GM19193 (cell line): ENCODE measurements around the gene OSBPL2.

Experiments
- POLR2A ChIP-seq: IDR thresholded peaks from 4 replicates; pipeline ENCODE4 v1.6.1; 2011; ENCODE audit not compliant: insufficient read depth, insufficient read length; ENCODE audit errors: extremely low read depth

The OSBPL2 gene

DNA sequence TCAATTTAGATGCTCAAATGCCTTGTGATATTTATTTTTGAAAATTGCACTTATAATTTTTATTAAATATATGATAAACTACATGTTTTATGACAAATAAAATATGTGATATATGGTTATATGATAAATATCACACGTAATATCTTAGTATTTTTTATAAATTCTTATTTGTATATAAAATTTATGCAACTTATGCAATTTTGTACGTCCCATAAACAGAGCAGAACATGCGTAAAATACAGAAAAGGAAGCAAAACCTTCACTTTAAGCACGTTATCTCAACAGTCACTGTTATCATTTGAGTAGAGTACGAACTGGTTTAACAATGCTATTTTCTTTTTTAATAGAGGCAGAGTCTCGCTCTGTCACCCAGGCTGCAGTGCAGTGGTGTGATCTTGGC is 48.8 kb downstream of the OSBPL2 start:
- TF ChIP-seq POLR2A = no peak

DNA sequence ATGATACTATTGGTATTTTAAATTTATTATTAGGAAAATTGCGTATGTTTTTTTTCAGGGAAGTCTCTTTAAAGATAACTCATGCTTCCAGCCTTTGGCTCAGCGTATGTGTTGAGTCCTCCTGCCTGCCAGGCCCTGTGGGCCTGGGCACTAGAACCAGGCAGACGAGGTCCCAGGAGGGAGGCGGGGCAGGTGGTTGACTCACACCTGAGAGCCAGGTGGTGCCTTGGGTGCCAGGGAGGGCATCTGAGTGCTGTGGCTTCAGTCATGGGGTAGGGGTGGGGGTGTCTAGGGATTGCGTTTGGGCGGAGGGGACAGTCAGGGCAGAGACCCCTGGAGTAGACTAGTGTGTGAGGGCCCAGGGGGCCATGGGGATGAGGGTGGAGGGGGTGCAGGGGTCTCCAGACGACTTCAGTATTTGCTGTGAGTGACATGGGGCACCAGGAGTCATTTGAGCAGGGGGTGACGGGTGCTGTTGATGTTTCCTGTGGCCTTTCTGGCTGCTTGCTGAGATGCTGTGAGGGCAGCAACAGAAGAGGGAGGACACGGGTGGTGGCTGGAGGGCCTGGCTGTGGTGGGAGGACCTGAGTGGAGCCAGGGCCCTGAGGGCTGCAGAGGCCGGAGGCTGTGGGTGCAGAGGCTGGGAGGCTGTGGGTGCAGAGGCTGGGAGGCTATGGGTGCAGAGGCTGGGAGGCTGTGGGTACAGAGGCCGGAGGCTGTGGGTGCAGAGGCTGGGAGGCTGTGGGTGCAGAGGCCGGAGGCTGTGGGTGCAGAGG is 49.6 kb downstream of the OSBPL2 start:
- TF ChIP-seq POLR2A = no peak

DNA sequence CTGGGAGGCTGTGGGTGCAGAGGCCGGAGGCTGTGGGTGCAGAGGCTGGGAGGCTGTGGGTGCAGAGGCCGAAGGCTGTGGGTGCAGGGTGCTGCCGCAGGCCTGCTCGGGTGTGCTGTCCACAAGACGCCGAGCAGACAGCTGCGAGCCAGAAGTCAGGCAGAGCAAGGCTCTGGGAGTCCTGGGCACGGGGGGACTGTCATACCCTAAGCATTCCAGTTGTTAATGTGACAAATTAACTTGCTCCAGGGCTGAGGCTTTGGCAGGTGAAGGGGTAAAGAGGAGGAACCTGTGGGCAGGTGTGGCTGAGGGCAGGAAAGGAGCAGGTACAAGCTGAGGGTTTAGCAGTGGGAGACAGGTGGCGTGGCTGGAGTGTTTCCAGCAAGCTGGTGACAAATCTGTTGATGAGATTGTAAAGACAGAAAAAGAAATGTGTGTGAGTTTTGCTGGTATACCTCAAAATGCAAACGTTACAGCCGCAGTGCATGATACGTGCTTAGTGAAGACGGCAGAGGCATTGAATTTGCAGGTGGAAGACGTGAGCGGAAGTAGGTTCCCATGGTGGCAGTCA is 50.3 kb downstream of the OSBPL2 start:
- TF ChIP-seq POLR2A = no peak

DNA sequence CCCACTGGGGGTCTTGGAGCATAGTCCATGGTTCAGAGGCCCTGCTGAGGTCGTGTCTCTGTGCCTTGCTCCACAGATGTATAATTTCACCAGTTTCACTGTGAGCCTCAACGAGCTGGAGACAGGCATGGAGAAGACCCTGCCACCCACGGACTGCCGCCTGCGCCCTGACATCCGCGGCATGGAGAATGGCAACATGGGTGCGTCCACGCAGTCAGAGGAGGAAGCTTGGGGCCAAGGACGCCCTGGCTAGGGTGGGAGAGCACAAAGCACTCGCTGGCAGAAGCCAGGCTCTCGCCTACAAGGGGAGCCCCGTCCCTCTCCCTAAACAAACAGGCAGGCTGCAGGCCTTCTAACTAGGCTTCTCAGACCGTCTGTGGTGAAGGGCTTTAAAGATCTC is 50.8 kb downstream of the OSBPL2 start:
- TF ChIP-seq POLR2A = no peak

DNA sequence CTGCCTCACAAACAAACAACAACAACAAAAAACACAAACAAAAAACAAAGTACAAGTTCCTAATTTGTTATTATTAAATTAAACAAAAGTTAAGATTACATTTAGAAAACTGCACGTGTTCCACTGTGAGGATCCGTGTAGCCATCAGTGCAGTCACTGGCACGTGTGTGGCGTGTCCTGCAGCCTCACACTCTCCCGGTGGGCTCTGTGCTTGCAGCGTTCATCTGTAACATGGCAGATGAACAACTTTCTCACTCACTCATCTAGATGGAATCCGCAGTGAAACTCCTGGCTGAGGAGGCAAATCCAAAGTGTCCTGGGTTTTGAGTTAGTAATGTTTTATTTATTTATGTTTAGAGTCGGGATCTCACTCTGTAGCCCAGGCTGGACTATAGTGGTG is 51.6 kb downstream of the OSBPL2 start:
- no peak for TF ChIP-seq POLR2A

DNA sequence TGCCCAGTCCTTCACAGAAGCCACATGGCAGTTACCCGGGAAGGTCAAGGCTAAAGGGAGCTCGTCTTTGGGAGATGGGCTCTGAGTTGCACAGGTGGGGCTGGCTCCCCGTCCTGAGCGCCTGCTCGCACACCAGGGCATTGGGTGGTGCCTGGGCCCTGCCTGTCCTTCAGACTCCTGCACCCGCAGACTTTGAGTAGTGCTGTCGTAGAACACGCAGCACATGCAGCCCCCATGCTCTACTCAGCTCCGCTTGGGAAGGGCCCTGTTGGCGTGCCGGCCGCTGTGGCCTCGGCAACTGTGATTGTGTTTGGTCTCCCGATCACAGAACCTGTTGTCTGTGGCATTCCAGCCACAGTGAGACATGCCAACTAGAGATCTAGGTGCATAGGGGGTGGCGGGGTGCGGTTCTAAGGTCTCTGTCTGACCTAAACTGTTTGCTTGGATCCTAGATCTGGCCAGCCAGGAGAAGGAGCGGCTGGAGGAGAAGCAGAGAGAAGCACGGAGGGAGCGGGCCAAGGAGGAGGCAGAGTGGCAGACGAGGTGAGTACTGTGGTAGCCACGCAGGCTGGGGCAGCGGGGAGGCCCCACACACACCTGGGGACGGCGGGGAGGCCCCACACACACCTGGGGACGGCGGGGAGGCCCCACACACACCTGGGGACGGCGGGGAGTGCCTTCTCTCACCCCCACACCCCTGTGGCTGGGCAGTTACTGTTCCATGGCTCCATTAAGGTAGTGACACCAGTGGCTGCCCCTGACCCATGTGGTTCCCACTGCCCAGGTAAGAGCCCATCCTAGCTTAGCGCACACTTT is 53.1 kb downstream of the OSBPL2 start:
- TF ChIP-seq POLR2A = no peak

DNA sequence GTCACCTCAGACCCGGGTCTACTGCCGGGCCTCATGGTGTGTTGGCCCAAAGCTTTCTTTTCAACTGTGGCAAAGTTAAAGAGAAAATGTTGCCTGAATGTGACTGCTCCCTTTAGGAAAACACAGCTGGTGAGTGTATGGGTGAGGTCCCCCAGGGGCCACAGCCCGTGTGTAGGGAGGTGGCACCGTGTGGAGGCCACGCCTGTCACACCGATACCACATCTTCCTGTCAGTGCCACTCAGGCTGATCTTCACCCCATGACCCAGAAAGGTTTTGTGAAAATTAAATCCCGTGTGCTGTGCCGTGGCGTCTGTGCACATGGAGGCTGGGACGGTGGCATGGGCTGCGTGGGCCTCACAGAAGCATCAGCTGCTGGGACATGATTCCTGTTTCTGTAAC is 53.8 kb downstream of the OSBPL2 start:
- TF ChIP-seq POLR2A = no peak

DNA sequence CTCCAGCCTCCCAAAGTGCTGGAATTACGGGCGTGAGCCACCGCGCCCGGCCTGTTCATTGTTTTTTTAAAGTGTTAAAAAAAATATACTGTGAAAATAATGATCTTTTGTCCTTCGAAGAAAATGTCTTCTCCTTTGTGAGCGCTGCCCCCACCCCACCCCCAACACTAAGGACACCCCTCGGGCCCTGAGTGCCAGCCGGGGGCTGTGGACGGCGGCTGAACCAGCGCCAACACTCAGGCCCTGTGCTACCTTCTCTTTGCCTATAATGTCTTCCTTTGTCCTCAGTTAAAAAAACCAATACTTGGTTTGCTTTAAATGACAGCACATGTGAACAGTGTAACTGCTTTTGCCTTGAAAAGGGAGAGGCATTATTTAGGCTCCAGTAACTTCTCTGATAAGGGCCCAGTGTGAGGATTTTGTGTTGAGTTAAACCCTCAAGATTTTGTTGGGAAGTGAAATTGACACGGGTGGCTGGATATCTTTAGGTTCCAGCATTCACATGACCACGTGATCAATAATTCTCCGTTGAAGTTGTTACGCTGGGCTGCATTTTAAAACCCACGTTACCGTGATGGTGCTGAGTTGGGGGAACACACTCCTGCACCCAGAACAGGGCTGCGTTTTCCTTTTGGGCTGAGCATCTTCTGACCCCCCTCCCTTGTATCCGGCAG is 54.9 kb downstream of the OSBPL2 start:
- TF ChIP-seq POLR2A = no peak

DNA sequence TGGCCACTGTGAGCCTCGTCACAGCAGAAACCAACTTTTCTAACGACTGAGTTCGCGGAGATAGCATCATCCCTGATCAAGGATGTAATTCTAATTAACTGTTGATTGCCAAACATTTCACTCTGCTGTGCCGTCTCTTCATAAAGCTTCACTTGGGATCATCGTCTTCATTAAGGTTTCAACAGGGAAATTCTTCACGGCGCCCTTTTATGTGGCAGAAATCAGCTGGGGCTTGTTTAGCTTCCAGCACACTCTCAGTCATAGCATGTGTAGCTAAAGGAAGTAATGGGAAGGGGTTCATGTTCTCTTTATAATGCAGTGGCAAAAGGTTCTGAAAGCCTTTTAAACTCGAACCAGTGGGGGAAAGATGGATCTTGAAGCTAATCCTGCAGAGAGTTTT is 55.6 kb downstream of the OSBPL2 start:
- TF ChIP-seq POLR2A = no peak

DNA sequence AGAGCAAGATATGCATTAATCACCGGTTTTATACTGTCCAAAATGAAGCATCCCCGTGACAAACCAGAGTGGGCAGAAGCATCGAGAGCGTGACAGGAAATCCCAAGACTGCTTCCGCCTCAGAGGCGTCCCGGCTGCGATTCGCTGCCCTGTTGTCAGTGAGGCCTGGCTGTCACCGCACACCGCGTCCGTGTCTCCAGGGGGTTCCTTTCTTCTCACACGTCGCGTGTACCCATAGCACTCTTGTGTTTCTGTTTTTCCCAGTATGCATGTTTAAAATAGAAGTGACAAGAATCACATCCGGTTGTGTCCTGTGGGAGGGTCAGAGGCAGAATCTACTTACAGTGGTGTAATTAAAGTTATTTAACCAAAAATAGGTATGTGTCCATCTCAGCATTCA is 56.2 kb downstream of the OSBPL2 start:
- TF ChIP-seq POLR2A = no peak

DNA sequence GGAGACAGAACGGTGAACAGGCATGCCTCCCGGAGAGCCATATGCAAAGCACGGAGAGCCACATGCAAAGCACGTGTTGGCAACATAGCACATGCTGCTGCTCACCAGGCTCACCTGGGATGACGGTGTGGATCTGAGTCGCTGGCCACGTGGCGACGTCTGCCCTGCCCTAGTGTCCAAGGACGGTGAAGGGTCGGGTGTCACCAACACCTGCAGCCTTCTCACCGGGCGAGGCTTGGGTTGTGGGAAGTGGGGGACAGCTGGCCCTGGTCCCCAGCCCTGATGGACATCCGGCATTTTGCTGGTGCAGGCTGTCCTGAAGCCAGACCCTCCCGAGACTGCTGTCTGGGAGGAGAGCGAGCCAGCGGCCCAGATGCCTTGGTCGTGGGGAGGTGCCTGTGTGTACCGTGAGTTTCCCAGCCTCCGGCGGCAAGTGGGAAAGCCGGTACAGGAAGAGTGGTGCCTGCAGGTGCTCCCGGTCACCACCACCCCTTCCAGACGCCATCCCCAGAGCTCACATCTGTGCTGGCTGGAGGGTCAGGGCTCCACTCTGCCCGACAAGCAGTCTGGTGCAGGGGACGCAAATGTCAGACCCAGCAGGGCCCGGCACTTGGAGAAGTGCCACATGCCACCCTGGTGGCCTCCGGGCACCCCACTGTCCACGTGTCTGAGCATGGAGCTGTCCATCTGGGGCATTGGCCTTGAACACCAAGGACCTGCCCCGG is 58.6 kb downstream of the OSBPL2 start:
- TF ChIP-seq POLR2A = no peak

DNA sequence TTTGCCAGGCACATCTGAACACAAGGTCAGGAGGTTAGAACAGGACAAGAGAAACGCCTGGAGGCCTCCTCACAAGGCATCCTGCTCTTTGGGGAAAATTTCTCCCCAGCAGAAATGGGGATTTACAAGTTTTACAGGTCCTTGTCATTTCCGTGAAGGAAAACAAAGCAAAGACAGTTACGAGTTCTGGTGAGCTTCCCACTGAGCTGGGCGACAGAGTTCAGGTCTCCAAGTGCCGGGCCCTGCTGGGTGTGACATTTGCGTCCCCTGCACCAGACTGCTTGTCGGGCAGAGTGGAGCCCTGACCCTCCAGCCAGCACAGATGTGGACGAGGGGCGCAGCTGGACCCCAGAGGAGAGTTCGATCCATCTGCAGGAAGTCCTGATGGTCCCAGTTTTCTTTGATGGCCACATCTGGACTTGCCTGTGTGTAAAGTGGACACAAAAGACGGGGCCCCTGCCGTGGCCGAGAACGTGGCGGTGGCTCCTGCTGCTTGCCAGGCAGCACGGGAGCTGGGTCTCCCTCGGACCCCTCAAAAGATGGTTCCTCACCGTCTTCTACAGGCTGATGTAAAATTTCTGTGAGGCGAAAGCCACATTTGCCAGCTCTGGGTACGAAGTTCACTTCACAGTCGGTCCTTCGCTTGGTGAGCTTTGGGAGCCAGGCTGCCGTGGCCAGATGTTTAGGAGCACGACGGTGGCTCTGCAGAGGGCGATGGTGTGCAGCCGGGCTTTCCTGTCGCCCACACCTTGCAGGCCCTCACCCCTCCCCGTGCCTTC is 59.3 kb downstream of the OSBPL2 start:
- no peak for TF ChIP-seq POLR2A

DNA sequence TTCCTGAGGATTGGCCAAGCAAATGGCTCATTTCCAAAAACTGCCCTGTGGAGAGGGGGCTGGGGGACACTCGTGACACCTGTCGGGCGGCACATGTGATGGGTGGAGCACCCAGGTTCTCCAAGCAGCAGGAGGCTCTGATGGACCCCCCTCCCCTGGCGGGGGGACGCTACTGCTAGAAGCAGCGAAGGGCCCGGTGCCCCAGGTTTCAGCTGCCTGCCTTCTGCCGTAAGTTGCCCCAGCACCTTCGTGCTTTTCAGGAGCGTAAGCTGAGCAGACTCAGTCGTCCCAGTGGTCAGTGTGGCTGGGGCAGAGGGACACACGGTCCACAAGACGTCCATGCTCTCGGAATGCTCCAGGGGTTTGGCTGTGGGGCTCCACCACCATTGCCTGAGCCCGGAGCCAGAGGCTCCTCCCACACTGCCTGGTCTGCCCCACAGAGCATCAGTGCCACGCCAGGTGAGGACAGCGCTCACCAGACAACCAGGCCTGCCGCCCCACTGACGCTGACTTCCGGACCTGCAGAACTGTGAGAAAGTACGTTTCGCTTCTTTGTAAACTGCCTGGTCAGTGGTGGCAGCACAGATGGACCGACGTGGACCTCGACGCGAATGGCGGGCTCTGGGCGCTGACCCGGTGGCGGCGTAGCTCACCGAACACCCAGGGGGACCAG is 60.4 kb downstream of the OSBPL2 start:
- TF ChIP-seq POLR2A = no peak
